ENCODE data around the gene STK32B.
A peak's percentile ranks its signal among the peaks of the same experiment; 100 is the strongest.

The STK32B gene

DNA sequence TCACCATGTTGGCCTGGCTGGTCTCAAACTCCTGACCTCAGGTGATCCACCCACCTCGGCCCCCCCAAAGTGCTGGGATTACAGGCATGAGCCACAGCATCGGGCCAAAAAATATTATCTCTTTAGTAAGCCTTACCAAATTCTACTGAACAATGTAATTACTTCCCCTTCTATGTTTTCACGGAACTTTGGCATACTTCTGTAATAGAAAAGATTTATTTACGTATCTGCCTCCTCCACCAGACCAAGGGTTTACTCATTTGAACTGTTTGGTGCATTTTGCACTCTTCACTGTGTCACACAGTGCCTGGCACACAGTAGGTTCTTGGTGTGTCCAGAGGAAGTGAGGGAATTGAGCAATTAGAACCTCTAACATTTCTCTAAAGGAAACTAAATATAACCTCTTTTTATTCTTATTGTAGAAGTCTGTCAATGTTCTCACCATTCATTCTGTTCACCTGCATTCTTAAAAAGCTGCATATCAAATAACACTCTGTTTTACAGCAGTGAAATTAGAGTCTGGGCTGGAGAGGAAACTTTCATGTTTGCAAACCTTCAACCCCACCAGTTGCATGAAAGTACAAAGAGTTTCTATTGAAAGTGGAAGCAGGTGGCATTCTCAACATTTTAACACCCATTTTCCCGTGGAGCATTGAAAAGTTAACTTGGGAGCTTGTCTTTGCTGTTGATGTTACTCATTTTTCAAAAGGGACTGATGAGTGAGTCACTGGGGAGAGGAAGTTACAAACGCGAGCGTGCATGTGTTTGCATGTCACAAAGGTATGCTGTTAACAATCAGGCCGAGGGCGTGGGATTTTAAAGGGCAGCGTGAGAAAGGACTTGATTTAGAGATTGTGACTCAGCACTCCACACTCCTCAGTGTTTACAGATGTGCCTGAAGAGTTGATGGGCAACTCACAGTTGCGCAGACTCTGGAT lies 314.1 kb downstream of the STK32B start:
- DNase-seq (ENCODE audit: low read depth): peak; percentile 86

DNA sequence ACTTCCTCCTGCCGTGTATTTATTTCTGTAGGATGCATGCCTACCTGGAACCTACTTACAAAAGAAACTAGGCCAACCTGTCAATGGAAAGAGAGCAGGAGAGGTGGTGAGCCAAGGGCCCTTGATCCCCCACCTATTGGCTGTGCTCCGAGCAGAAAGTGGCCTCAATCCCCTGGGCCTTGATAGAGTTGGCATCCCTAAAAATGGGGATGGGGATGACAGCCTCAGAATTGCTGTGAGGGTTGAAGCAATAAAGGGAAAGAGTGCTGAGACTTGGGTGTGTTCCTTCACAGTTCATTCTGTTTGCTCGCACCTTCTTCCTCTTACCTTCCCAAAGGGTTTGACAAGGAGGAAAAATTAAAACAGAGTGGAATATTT lies 314.7 kb downstream of the STK32B start:
- no peak for DNase-seq (ENCODE audit: low read depth)

- peak; percentile 34 for DNase-seq (ENCODE audit: low read depth)
Measured at GRCh38 chr4:5366421-5366820, 315.1 kb downstream of the STK32B start.

GRCh38 chr4:5368426-5368825 lies 317.1 kb downstream of the STK32B start:
- no peak for DNase-seq (ENCODE audit: low read depth)

DNA sequence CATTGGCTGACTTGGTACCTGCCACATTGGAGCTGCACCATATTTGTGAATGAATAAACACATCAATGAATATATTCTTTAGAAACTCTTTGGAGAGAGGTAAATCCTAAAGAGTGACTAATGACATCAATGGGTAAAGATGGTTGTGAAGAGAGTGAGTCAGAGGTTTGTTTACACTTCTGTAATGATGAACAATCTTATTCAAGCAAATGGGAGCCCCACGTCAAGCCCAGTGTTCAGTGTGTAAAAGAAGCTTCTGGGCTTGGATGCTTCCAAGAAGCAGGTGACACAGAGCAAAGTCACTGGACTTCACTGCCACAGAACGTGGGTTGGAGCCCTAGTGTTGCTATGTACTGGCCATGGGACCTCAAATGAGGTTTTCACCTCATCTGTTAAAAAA lies 319.0 kb downstream of the STK32B start:
- no peak for DNase-seq (ENCODE audit: low read depth)

- DNase-seq (ENCODE audit: low read depth): no peak
Measured at GRCh38 chr4:5371415-5372190, 320.3 kb downstream of the STK32B start.

GRCh38 chr4:5372198-5372597 lies 320.9 kb downstream of the STK32B start:
- DNase-seq (ENCODE audit: low read depth): no peak

- no peak for DNase-seq (ENCODE audit: low read depth)
Measured at GRCh38 chr4:5373327-5373726, 322.0 kb downstream of the STK32B start.

DNA sequence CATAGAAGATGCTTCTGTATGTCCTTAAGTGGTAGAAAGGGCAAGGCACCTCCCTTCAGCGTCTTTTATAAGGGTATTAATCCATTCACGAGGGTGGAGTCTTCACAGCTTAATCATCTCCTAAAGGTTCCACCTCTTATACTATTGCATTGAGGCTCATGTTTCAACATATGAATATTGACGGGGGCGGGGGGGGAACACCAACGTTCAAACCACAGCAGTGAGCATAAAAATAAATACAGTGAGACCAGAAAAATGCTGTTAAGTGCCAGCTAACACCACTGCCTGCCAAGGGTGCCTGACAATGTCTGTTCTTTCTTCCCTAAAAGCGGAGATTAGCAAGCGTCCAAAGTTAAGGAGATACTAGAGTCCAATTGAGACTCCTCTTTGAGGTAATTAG lies 323.3 kb downstream of the STK32B start:
- no peak for DNase-seq (ENCODE audit: low read depth)

GRCh38 chr4:5374994-5375393 lies 323.7 kb downstream of the STK32B start:
- DNase-seq (ENCODE audit: low read depth): no peak

DNA sequence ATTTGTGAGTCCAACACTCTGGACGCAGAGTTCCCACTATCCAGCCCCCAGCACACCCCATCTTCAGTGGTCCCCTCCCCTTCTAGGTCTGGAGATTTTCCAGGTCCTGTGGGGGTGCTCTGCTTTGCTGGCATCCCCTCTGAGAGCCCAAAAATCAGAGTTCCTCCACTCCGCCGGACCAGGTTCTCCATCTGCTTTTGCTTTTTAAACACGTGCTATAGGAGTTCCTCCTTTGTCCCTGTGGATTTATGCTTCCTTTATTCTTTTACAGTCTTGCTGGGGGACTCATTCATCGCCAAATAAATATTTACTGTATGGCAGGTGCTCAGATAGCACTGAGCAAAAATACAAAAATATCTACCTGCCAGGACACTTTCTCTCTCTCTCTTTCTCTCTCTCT lies 324.7 kb downstream of the STK32B start:
- DNase-seq (ENCODE audit: low read depth): no peak

DNA sequence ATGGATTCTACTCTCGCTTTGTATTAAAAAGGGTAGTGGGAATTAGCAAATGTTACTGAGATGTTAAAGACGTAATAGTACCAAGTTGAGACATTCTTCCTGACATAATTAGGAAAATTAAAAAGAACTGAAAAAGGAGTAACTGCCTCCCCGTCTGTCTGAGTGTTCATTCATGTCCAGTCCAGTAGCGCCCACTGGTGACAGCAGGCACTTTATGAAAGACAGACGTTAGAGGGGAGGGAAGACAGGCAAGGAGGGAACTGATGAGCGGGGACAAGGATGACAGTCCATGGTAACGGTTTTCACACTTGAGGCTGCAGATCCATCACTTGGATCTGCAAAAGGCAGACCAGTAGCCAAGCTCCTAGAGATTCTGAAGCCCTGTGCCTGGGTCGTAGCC lies 326.7 kb downstream of the STK32B start:
- no peak for DNase-seq (ENCODE audit: low read depth)

- no peak for DNase-seq (ENCODE audit: low read depth)
Measured at GRCh38 chr4:5379895-5380294, 328.6 kb downstream of the STK32B start.

DNA sequence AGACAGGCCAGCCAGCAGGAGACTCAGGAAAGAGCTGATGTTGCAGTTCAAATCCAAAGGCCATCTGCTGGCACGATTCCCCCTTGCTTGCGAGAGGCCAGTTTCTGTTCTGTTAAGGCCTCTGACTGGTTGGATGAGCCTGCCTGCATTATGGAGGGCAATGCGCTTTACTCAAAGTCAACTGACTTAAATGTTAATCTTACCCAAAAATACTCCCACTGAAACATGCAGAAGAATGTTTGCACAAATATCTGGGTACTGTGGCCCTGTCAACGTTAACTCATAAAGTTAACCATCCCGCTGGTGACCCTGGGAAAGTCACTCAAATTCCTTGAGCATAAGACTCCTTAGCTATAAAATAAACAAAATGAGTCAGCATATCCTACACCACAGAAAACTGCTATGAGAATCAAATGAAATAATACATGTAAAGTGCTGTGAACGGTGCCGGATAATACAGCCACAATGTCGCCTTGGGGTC lies 330.7 kb downstream of the STK32B start:
- DNase-seq (ENCODE audit: low read depth): no peak

- DNase-seq (ENCODE audit: low read depth): no peak
Measured at GRCh38 chr4:5383191-5383980, 332.1 kb downstream of the STK32B start.

DNA sequence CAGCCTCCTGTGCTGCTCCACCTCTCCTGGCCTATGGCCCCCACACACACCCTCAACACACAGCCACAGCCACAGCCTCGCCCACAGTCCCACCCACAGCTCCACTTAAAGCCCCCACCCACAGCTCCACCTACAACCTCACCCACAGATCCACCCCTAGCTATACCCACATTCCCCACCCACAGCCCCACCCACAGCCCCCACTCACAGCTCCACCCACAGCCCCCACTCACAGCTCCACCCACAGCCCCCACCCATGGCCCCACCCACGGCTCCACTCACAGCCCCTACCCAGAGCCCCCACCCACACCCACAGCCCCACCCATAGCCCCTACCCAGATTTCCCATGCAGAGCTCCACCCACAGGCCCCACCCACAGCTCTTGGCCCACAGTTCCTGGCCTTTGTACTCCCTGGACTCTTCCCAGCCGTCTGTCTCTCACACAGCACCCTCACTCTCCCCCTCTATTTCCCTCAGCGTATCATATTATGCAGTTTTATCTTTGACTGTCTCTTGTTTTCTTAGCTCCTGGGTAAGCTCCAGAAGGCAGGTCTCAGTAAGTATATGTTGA lies 334.5 kb downstream of the STK32B start:
- DNase-seq (ENCODE audit: low read depth): no peak

DNA sequence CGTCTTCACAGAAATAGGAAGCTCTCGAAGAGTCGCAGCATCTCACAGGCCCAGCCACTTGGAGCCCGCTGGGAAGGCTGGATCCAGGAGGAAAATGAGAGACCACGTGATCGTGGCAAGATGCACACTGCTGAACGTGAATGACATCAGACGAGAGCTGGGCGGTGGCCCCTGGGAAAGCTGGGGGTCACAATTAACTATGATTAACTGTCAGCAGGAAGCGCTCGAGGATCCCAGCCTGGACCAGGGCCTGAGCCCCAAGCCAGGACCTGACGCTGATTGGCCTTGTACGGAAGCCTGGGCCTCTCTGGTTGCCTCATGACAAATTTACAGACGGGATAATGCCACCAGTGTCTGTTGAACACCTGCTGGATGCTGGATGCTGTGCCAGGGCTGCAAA lies 335.6 kb downstream of the STK32B start:
- no peak for DNase-seq (ENCODE audit: low read depth)

DNA sequence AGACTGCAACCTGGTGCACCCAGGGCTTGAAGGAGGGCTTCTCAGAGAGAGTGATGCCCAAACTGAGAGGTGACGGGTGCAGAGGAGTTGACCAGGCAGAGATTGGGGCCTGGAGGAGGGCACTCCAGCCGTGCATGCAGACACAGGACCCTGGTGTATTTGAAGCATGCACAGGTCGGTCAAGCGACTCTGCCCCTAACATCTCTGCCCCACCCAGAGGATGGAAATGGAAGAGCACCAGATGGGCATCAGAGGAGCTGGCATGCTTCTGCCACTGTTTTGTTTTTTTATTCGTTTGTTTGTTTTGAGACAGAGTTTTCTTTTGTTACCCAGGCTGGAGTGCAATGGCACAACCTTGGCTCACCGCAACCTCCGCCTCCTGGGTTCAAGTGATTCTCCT lies 336.2 kb downstream of the STK32B start:
- DNase-seq (ENCODE audit: low read depth): no peak

- DNase-seq (ENCODE audit: low read depth): no peak
Measured at GRCh38 chr4:5389756-5390310, 338.6 kb downstream of the STK32B start.

- DNase-seq (ENCODE audit: low read depth): no peak
Measured at GRCh38 chr4:5391492-5391891, 340.2 kb downstream of the STK32B start.

GRCh38 chr4:5393911-5394513 lies 342.7 kb downstream of the STK32B start:
- DNase-seq (ENCODE audit: low read depth): no peak
